HG03571 (cell line): ENCODE results near the gene MAB21L2.

Source experiments
- ATAC-seq: cut with Tn5 transposase; IDR thresholded peaks from one replicate; pipeline ENCODE4 v1.9.1; 2021; ENCODE audit not compliant: unreplicated experiment

The MAB21L2 gene

GRCh38 chr4:150600812-150601445 lies 19.0 kb downstream of the MAB21L2 start:
- no peak for ATAC-seq

- ATAC-seq = no peak
Observed at GRCh38 chr4:150609131-150609530, 27.2 kb downstream of the MAB21L2 start.

- ATAC-seq = no peak
Observed at GRCh38 chr4:150619042-150619441, 37.1 kb downstream of the MAB21L2 start.

GRCh38 chr4:150624055-150624454 lies 42.1 kb downstream of the MAB21L2 start:
- ATAC-seq = no peak

- ATAC-seq = no peak
Observed at GRCh38 chr4:150625033-150625432, 43.1 kb downstream of the MAB21L2 start.

GRCh38 chr4:150628073-150628472 lies 46.1 kb downstream of the MAB21L2 start:
- ATAC-seq = no peak

GRCh38 chr4:150632639-150633038 lies 50.7 kb downstream of the MAB21L2 start:
- no peak for ATAC-seq
